Naive thymus-derived CD4-positive, alpha-beta T cell (primary cell): ENCODE measurements around the gene HTT. TPM values are rescaled to one million over a fixed set of nuclear protein-coding genes. Genes with fewer than 3 reads are reported as not detected.
A peak's percentile ranks its signal among the peaks of the same experiment; 100 is the strongest.

Source experiments
- ATAC-seq: fragments of 150-1000 bp; cut with Tn5 transposase; 2 replicates; pipeline ENCODE4 v1.10.0; 2021; ENCODE audit warnings: mild to moderate bottlenecking, moderate library complexity
- CTCF ChIA-PET: fragments of 350-600 bp; sonication (Branson Sonifier 250); formaldehyde crosslinking; loops from one replicate; lab custom pipeline; 2021; ENCODE audit warnings: antibody characterized with exemption; lab: Charles Lee
- POLR2A ChIA-PET: fragments of 350-600 bp; sonication (Branson Sonifier 250); formaldehyde crosslinking; loops from one replicate; lab custom pipeline; 2021; ENCODE audit warnings: antibody characterized with exemption, inconsistent platforms; lab: Charles Lee
- DNase-seq, 9 donors: peaks; one replicate each; pipeline versions ENCODE4 v3.0.0 to v3.0.0-alpha.2; 2020 to 2022; ENCODE audit warnings: mixed read lengths in 1 of 9
- H3K27ac ChIP-seq: one replicate; pipeline ENCODE4 v1.7.0; 2013; ENCODE audit warnings: mild to moderate bottlenecking, low read depth, low read length, moderate library complexity
- H3K27me3 ChIP-seq, 2 donors: one replicate each; pipeline ENCODE4 v1.7.0; 2013; ENCODE audit warnings: low read length in 2 of 2, mild to moderate bottlenecking in 2 of 2, moderate library complexity in 2 of 2; ENCODE audit not compliant: control insufficient read depth in 2 of 2, insufficient read depth in 2 of 2
- H3K36me3 ChIP-seq, 3 experiments: 1 replicate in 2 of 3; 2 replicates in 1 of 3; pipeline ENCODE4 v1.7.0; 2013; ENCODE audit warnings: low read length in 3 of 3, mild to moderate bottlenecking in 3 of 3, moderate library complexity in 1 of 3; ENCODE audit not compliant: insufficient read depth in 3 of 3, control insufficient read depth in 2 of 3
- H3K4me1 ChIP-seq, 2 donors: one replicate each; pipeline ENCODE4 v1.7.0; 2013; ENCODE audit warnings: low read length in 2 of 2, mild to moderate bottlenecking in 2 of 2, moderate library complexity in 1 of 2; ENCODE audit not compliant: control insufficient read depth in 2 of 2, insufficient read depth in 2 of 2
- H3K4me3 ChIP-seq: 2 replicates; pipeline ENCODE4 v1.7.0; 2013; ENCODE audit warnings: mild to moderate bottlenecking, low read length
- H3K9me3 ChIP-seq, 3 experiments: 1 replicate in 2 of 3; 2 replicates in 1 of 3; pipeline ENCODE4 v1.7.0; 2013; ENCODE audit warnings: low read length in 3 of 3; ENCODE audit not compliant: control insufficient read depth in 2 of 3
- H3K27ac Mint-ChIP-seq, 9 donors: one replicate each; pipeline ENCODE4 v1.8.0; 2020 to 2022; ENCODE audit warnings: mixed read lengths in 9 of 9, mild to moderate bottlenecking in 8 of 9, moderate library complexity in 5 of 9, inconsistent platforms in 2 of 9
- H3K27me3 Mint-ChIP-seq, 5 donors: one replicate each; pipeline ENCODE4 v1.8.0; 2021 to 2022; ENCODE audit warnings: mixed read lengths in 5 of 5, mild to moderate bottlenecking in 1 of 5
- H3K36me3 Mint-ChIP-seq, 5 donors: one replicate each; pipeline ENCODE4 v1.8.0; 2020 to 2022; ENCODE audit warnings: mixed read lengths in 5 of 5, mild to moderate bottlenecking in 3 of 5, inconsistent platforms in 1 of 5
- H3K4me1 Mint-ChIP-seq, 7 donors: one replicate each; pipeline ENCODE4 v1.8.0; 2020 to 2022; ENCODE audit warnings: mixed read lengths in 7 of 7, mild to moderate bottlenecking in 3 of 7, inconsistent platforms in 1 of 7
- H3K4me3 Mint-ChIP-seq, 10 donors: one replicate each; pipeline ENCODE4 v1.8.0; 2020 to 2022; ENCODE audit warnings: mild to moderate bottlenecking in 10 of 10, mixed read lengths in 10 of 10, moderate library complexity in 6 of 10, inconsistent platforms in 2 of 10
- H3K9me3 Mint-ChIP-seq, 11 donors: one replicate each; pipeline ENCODE4 v1.8.0; 2020 to 2022; ENCODE audit warnings: mixed read lengths in 11 of 11, mild to moderate bottlenecking in 4 of 11, inconsistent platforms in 1 of 11, moderate library complexity in 1 of 11
- intact Hi-C, 2 donors: fragments of 100-400 bp; cut with micrococcal nuclease; formaldehyde crosslinking; loops; one replicate each; pipeline ENCODE4 v1.15.1; 2023
- polyA plus RNA-seq, 2 donors: library from polyadenylated mRNA; unstranded; fragments of 300-500 nt; fragmentation: Illumina TruSeq; gene quantifications; one replicate each; pipeline ENCODE4 v1.2.3, GENCODE V29; 2021
- total RNA-seq, 6 experiments: library from RNA in 5 of 6; stranded (reverse) in 5 of 6; gene quantifications; 1 replicate in 5 of 6; 2 replicates in 1 of 6; pipeline ENCODE4 v1.2.3 and lab custom pipeline; 2021 to 2026

The HTT gene
- total and polyA plus RNA-seq, 7 experiments from 2014 or later: 2.4 to 115 (median 71.6) TPM

DNA sequence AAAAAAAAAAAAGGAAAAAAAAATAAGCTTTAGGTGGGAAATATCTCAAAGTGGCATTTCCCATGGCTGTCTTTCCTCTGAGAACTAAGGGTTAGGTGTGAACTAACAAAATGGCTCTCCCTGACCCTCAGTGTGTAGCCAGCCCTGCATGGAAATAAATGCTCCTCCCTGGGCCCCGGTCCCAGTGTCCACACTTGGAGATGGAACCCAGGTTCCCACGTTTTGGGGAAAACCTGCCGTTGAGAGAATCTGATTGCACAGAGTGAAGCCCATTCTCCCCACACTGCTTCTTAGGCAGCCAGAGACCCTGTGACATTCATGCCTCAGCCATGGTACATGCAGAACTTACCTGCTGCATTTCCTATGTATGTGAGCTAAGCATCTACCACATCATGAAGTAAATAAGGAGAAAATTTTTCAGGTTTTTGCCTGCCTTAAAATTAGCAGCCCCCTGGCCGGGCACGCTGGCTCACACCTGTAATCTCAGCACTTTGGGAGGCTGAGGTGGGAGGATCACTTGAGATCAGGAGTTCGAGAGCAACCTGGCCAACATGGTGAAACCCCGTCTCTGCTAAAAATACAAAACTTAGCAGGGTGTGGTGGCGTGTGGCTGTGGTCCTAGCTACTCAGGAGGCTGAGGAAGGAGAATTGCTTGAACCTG, 34.6 kb upstream of the HTT start:
- H3K27ac ChIP-seq: no peak overlapping the region
- CTCF ChIA-PET: no interaction called here
- H3K4me1 ChIP-seq: peaks cover 25 to 27% of the 10 kb centered on the region in 2 donors

GRCh38 chr4:3040452-3041191, 33.9 kb upstream of the HTT start:
- intact Hi-C loops: loop anchor here (1.0 kb wide), 3 partner anchors 34 to 106 kb away; partner anchors contain the start of genes GRK4 (in 1 of the 2), HTT (in 1 of the 2), HTT-AS (in 1 of the 2) and NOP14 (in 1 of the 2)
- H3K36me3 Mint-ChIP-seq: peaks cover 0 to 8% (median 0%) of the 10 kb centered on the region in 5 donors
- H3K27me3 Mint-ChIP-seq: peaks cover 0 to 11% (median 0%) of the 10 kb centered on the region in 5 donors
- no peak for ATAC-seq
- H3K4me3 ChIP-seq: peak overlapping the region; percentile 66
- POLR2A ChIA-PET: interaction anchor here (0.6 to 1.5 kb wide), 4 partner anchors 9 to 1010 kb away, joined by 3 to 4 read pairs (median 3); partner anchors contain the start of genes GRK4 and NOP14
- no peaks in the 10 kb centered on the region for H3K36me3 ChIP-seq
- H3K4me1 ChIP-seq: peaks cover 33 to 35% of the 10 kb centered on the region in 2 donors
- H3K27ac Mint-ChIP-seq: peak overlapping the region in 2 of 9 donors; percentile 17 to 87
- CTCF ChIA-PET: interaction anchor here (0.9 kb wide), 1 partner anchor 105 kb away, joined by 3 read pairs; no protein-coding TSS in a partner anchor
- no peak overlapping the region for H3K27ac ChIP-seq
- H3K9me3 ChIP-seq: no peaks in the 10 kb centered on the region
- no peak for DNase-seq
- no peaks in the 10 kb centered on the region for H3K27me3 ChIP-seq
- peaks cover 39 to 65% (median 53%) of the 10 kb centered on the region in 7 donors for H3K4me1 Mint-ChIP-seq
- peak overlapping the region; percentile 38 to 98 (median 89) for H3K4me3 Mint-ChIP-seq
- H3K9me3 Mint-ChIP-seq: peaks cover 0 to 5% (median 2%) of the 10 kb centered on the region in 11 donors

More for the DNA sequence above, 34.6 kb upstream of the HTT start:
- peaks cover 0 to 3% (median 0%) of the 10 kb centered on the region in 5 donors for H3K36me3 Mint-ChIP-seq
- Histone ChIP-seq H3K9me3 (no peaks in the 10 kb centered on the region), H3K36me3 (no peaks in the 10 kb centered on the region), H3K27me3 (no peaks in the 10 kb centered on the region), H3K4me3 (no peak overlapping the region)
- H3K27me3 Mint-ChIP-seq: peaks cover 0 to 8% (median 0%) of the 10 kb centered on the region in 5 donors
- H3K4me3 Mint-ChIP-seq: peak overlapping the region in 2 of 10 donors; percentile 38 to 98
- POLR2A ChIA-PET: interaction anchor here (0.6 kb wide), 1 partner anchor 1009 kb away, joined by 3 read pairs; no protein-coding TSS in a partner anchor
- DNase-seq: no peak
- intact Hi-C loops: loop anchor here in 1 of 2 donors (5.0 kb wide), 2 partner anchors 32 to 278 kb away; partner anchors contain the start of genes HTT and HTT-AS
- H3K4me1 Mint-ChIP-seq: peaks cover 32 to 57% (median 45%) of the 10 kb centered on the region in 7 donors
- ATAC-seq: no peak
- no peak overlapping the region for H3K27ac Mint-ChIP-seq
- no peaks in the 10 kb centered on the region for H3K9me3 Mint-ChIP-seq

GRCh38 chr4:3041192-3042142, 33.0 kb upstream of the HTT start:
- H3K27ac ChIP-seq: peak overlapping the region; percentile 54
- ChIA-PET CTCF (interaction anchor here (0.9 kb wide), 1 partner anchor 106 kb away, joined by 3 read pairs; no protein-coding TSS in a partner anchor), POLR2A (interaction anchor here (1.0 to 1.9 kb wide), 7 partner anchors 10 to 573 kb away, joined by 3 to 9 read pairs (median 3); partner anchors contain the start of genes GRK4, NOP14 and RNF4)
- intact Hi-C loops: loop anchor here (1.0 kb wide), 3 partner anchors 33 to 107 kb away; partner anchors contain the start of genes GRK4 (in 1 of the 2), HTT (in 1 of the 2), HTT-AS (in 1 of the 2) and NOP14 (in 1 of the 2)
- H3K36me3 ChIP-seq: no peaks in the 10 kb centered on the region
- DNase-seq (peak in 8 of 9 donors; percentile 30 to 40 (median 36)), ATAC-seq (peak; percentile 55)
- Mint-ChIP-seq H3K4me3 (peak overlapping the region; percentile 83 to 98 (median 89)), H3K9me3 (peaks cover 0 to 9% (median 5%) of the 10 kb centered on the region in 11 donors), H3K36me3 (peaks cover 0 to 10% (median 0%) of the 10 kb centered on the region in 5 donors), H3K4me1 (peaks cover 40 to 72% (median 59%) of the 10 kb centered on the region in 7 donors), H3K27ac (peak overlapping the region in 8 of 9 donors; percentile 43 to 88 (median 84)), H3K27me3 (peaks cover 0 to 6% (median 0%) of the 10 kb centered on the region in 5 donors)
- no peaks in the 10 kb centered on the region for H3K27me3 ChIP-seq
- H3K9me3 ChIP-seq: no peaks in the 10 kb centered on the region
- H3K4me1 ChIP-seq: peaks cover 38 to 39% of the 10 kb centered on the region in 2 donors
- peak overlapping the region; percentile 66 for H3K4me3 ChIP-seq

GRCh38 chr4:3042226-3042625, 32.3 kb upstream of the HTT start:
- ChIA-PET CTCF (no interaction called here), POLR2A (interaction anchor here (1.0 to 1.9 kb wide), 6 partner anchors 10 to 573 kb away, joined by 3 to 9 read pairs (median 3); partner anchors contain the start of gene RNF4)
- Mint-ChIP-seq H3K4me3 (peak overlapping the region; percentile 83 to 98 (median 89)), H3K36me3 (peaks cover 0 to 10% (median 0%) of the 10 kb centered on the region in 5 donors), H3K27me3 (peaks cover 0 to 6% (median 0%) of the 10 kb centered on the region in 5 donors), H3K9me3 (peaks cover 0 to 9% (median 5%) of the 10 kb centered on the region in 11 donors), H3K27ac (peak overlapping the region in 8 of 9 donors; percentile 36 to 87 (median 82)), H3K4me1 (peaks cover 38 to 67% (median 55%) of the 10 kb centered on the region in 7 donors)
- intact Hi-C loops: no loop called here
- Histone ChIP-seq H3K4me1 (peaks cover 38 to 39% of the 10 kb centered on the region in 2 donors), H3K27ac (no peak overlapping the region), H3K27me3 (no peaks in the 10 kb centered on the region), H3K36me3 (no peaks in the 10 kb centered on the region), H3K4me3 (peak overlapping the region; percentile 66), H3K9me3 (no peaks in the 10 kb centered on the region)
- ATAC-seq (no peak), DNase-seq (no peak)

DNA sequence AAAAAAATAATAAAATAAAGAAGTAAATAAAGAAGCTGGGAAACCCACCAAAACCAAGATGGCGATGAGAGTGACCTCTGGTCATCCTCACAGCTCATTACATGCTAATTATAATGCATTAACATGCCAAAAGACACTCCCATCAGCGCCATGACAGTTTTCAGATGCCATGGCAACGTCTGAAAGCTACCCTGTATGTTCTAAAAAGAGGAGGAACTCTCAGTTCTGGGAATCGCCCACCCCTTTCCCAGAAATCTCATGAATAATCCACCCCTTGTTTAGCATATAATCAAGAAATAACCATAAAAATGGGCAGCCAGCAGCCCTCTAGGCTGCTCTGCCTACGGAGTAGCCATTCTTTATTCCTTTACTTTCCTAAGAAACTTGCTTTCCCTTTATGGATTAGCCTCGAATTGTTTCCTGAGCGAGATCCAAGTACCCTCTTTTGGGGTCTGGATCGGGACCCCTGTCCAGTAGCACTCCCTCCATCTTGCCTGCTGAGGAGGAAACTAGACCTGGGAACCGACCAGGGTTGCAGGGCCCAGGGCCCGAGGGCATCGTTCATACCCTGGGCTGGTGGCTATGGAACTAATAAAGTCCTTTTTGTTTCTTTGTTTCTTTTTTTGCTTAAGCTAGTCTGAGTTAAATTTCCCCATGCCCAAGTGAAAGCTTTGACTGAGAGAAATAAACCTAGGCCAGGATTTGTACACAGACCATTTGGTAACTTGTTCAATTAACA, 31.0 kb upstream of the HTT start:
- Mint-ChIP-seq H3K27me3 (peaks cover 0 to 3% (median 0%) of the 10 kb centered on the region in 5 donors), H3K4me1 (peaks cover 32 to 67% (median 56%) of the 10 kb centered on the region in 7 donors), H3K27ac (peak overlapping the region in 4 of 9 donors; percentile 8 to 51 (median 36)), H3K9me3 (peaks cover 0 to 9% (median 5%) of the 10 kb centered on the region in 11 donors), H3K4me3 (peak overlapping the region in 3 of 10 donors; percentile 19 to 36 (median 25)), H3K36me3 (peaks cover 0 to 10% (median 0%) of the 10 kb centered on the region in 5 donors)
- no peak for DNase-seq
- Histone ChIP-seq H3K27ac (no peak overlapping the region), H3K4me3 (no peak overlapping the region), H3K36me3 (no peaks in the 10 kb centered on the region), H3K9me3 (no peaks in the 10 kb centered on the region), H3K4me1 (peaks cover 28 to 33% of the 10 kb centered on the region in 2 donors), H3K27me3 (no peaks in the 10 kb centered on the region)
- ChIA-PET POLR2A (no interaction called here), CTCF (interaction anchor here (0.6 to 1.3 kb wide), 3 partner anchors 65 to 541 kb away, joined by 3 to 5 read pairs (median 4); no protein-coding TSS in a partner anchor)
- ATAC-seq: no peak
- intact Hi-C loops: no loop called here
